A673 (cell line): Measurements from ENCODE around the gene COG7.

Experiments used
- EZH2 ChIP-seq: fragments of 200-600 bp; sonication (generic); IDR thresholded peaks from 2 replicates; pipeline ENCODE4 v1.6.1; 2017; ENCODE audit warnings: borderline replicate concordance, low read depth, mild to moderate bottlenecking, mixed read lengths, antibody characterized with exemption, low read length; ENCODE audit not compliant: poor library complexity, severe bottlenecking
- TF ChIP-seq, protein P1 (sequence below): fragments of 300-800, 200-600 bp; sonication (generic); conservative IDR thresholded peaks from 2 replicates; pipeline ENCODE4 v1.5.1; 2017; ENCODE audit warnings: low read depth, mild to moderate bottlenecking, antibody characterized with exemption, low read length, moderate library complexity, mixed read lengths

DNA sequence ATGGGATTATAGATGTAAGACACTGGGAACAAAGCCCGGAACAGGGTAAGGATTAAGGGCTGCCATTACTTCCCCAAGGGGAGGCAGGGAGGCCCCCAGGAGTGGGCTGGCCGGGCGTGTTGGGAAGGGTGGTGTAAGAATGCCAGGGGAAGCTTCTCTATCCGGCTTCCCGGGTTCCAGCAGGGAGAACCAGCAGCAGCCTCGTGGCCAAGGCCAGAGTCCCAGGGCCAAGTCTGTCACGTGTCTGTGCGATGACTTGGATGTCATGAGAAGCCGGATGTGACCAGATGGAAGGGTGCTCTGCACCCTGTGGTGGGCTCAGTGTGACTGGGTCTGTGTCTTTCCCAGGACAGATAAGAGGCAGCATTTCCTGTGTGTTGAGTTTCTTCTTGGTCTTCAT, 98.7 kb downstream of the COG7 start:
- TF ChIP-seq, protein P1, sequence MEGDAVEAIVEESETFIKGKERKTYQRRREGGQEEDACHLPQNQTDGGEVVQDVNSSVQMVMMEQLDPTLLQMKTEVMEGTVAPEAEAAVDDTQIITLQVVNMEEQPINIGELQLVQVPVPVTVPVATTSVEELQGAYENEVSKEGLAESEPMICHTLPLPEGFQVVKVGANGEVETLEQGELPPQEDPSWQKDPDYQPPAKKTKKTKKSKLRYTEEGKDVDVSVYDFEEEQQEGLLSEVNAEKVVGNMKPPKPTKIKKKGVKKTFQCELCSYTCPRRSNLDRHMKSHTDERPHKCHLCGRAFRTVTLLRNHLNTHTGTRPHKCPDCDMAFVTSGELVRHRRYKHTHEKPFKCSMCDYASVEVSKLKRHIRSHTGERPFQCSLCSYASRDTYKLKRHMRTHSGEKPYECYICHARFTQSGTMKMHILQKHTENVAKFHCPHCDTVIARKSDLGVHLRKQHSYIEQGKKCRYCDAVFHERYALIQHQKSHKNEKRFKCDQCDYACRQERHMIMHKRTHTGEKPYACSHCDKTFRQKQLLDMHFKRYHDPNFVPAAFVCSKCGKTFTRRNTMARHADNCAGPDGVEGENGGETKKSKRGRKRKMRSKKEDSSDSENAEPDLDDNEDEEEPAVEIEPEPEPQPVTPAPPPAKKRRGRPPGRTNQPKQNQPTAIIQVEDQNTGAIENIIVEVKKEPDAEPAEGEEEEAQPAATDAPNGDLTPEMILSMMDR, result no peak
- no peak for TF ChIP-seq EZH2
